ENCODE results near the gene CDKL4.

GRCh38 chr2:39133215-39133851 lies 110.4 kb downstream of the CDKL4 start:
- TF ChIP-seq CTCF (conservative IDR thresholded peaks at IDR 0.05 in 1 of 2, IDR thresholded peaks at IDR 0.05 in 1 of 2; ENCODE audit: low read depth in 1 of 2, low read length in 2 of 2) (no peak), EZH2 (IDR thresholded peaks at IDR 0.05; ENCODE audit: low read length, missing control alignments) (no peak)
